Activated effector memory CD4-positive, alpha-beta T cell treated with anti-CD3 and anti-CD28 coated beads, Interleukin-2, amount 50 U/mL, for 16 hours (primary cell): ENCODE measurements around the gene MDFIC.
"Not testable (repeated sequence)": the region's sequence is repeated elsewhere in the genome, so short reads cannot be mapped to it uniquely, and the experiment has no call there.

Source experiments
- DNase-seq: peaks from one replicate; pipeline ENCODE4 v3.0.0-alpha.2; 2020

Gene MDFIC

DNA sequence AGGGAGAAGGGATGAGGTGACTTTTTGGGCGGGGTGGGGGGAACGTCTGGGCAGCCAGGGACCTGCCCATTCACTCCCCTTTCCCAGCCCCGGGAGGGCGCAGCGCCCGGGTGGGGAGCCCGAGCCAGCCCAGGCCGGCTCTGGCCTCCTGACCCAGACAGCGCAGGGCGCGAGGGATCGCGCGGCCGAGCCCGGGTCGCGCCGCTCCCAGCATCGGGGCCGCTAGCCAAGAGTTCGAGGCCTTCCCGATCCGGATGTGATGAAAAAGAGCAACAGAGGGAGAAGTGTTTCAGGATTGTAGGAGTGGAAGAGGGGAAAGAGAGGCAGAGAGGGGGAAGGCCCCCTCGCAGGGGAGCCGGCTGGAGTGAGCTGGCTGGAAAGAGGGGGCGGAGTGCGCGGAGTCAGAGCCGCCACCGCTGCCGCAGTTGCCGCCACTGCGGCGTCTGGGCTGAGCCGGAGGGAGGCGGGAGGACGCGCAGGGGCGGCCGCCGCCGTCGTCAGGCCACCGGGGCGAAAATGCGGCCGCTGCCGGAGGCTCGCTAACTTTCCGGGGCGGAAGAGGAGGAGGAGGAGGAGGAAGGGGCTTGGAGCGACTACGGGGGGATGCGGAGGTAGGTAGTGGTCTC, at the start of gene MDFIC:
TSS of gene MDFIC (plus strand) at position 69 of the 626 bp plus-strand sequence. CDS start 940 bp downstream, outside the sequence.
- DNase-seq = peak; percentile 90

- DNase-seq = no peak
Measured at GRCh38 chr7:114874170-114874569, 47.7 kb upstream of the MDFIC start.

DNA sequence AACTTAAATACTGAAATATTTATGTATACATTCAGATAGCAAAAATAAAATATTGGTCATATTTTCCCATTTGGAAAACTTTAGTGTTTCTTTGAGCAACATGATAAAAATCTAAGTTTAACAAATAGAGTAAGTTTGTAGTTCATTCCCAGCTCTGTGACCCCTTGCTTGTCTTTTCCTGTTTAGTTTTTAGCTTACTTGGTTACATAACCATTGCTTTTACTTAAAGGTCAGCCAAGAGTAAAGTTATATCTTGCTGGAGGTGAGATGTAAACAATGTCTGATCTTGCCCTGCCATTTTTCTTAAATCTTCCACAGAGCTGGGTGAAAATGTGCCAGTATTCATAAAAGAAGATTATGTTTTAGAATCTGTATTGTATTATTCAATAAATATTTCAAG, 46.7 kb upstream of the MDFIC start:
- DNase-seq = no peak

GRCh38 chr7:114879554-114879953, 42.3 kb upstream of the MDFIC start:
- DNase-seq = no peak

- no peak for DNase-seq
Measured at GRCh38 chr7:114885836-114886235, 36.1 kb upstream of the MDFIC start.

DNA sequence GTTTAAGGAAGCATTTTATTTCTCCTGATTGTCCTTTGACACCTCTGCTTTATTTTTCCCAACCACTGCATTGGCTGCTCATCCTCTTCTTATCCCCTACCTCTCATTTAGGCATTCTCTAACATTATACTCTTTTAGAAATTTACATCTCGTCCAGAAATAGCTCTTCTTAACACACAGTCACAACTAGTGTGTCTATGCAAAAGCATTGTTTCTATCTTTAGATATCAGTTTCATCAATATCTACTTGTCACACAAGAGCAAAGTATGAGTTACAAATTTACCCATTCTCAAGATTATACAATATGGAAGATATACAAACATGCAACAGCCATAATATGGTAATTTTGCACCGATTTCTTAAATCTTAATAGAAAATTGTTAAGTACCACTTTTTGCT, 35.7 kb upstream of the MDFIC start:
- no peak for DNase-seq

GRCh38 chr7:114889116-114889515, 32.8 kb upstream of the MDFIC start:
- not testable (repeated sequence) for DNase-seq

GRCh38 chr7:114889646-114890285, 32.1 kb upstream of the MDFIC start:
- DNase-seq = no peak

GRCh38 chr7:114890561-114890960, 31.3 kb upstream of the MDFIC start:
- no peak for DNase-seq

DNA sequence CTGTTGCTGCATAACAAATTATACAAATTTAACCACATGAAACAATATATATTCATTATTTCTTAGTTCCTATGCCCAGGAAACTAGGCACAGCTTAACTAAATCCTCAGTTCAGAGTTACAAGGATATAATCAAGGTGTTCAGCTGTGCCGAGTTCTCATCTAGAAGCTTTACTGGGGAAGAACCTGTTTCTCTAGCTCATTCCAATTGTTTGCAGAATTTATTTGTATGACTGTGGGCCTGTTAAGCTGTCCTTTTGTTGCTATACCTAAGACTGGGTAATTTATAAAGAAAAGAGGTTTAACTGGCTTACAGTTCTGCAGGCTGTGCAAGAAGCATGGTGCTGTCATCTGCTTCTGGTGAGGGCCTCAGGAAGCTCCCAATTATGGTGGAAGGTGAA, 21.8 kb upstream of the MDFIC start:
- DNase-seq = no peak

DNA sequence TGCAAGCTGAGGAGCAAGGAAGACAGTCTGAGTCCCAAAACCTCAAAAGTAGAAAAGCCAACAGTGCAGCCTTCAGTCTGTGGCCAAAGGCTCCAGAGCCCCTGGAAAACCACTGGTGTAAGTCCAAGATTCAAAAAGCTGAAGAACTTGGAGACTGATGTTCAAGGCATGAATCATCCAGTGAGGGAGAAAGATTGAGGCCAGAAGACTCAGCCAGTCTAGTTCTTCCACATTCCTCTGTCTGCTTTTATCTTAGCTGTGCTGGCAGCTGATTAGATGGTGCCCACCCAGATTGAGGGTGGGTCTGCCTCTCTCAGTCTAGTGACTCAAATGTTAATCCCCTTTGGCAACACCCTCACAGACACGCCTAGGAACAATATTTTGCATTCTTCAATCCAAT, 20.1 kb upstream of the MDFIC start:
- no peak for DNase-seq

GRCh38 chr7:114903131-114903530, 18.8 kb upstream of the MDFIC start:
- no peak for DNase-seq

GRCh38 chr7:114910787-114911186, 11.1 kb upstream of the MDFIC start:
- no peak for DNase-seq

- no peak for DNase-seq
Measured at GRCh38 chr7:114911411-114911810, 10.5 kb upstream of the MDFIC start.

DNA sequence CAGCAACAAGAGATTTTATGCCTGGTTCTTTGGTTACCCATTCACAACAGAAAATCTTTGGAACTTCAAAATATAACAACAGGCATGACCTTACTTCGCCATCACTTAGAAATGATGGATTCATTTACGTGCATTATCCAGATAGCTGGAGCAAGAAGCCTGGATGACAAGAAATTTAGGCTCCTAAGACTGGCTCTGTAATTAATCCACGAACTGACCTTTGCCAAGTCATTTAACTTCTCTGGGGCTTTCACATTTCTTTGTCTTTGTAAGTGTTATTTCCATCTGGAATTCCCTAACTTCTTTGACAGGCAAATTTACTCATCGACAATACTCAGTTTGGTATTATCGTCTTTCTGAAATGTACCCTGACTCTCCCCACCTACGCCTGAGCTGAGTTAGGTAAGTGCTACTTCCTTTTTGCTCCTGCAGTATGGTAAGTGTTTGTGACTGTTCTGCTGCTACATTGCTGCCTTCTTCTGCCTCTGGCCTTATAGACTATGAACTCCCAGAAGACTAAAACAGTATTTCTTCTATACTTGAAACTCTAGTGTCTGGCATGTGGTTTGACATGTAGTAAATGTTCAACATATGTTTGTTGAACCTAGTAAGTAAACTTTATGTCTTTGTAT, 5.5 kb upstream of the MDFIC start:
- DNase-seq = peak; percentile 70

GRCh38 chr7:114917211-114917839, 4.6 kb upstream of the MDFIC start:
- DNase-seq = no peak

- DNase-seq = no peak
Measured at GRCh38 chr7:114919587-114919986, 2.3 kb upstream of the MDFIC start.

DNA sequence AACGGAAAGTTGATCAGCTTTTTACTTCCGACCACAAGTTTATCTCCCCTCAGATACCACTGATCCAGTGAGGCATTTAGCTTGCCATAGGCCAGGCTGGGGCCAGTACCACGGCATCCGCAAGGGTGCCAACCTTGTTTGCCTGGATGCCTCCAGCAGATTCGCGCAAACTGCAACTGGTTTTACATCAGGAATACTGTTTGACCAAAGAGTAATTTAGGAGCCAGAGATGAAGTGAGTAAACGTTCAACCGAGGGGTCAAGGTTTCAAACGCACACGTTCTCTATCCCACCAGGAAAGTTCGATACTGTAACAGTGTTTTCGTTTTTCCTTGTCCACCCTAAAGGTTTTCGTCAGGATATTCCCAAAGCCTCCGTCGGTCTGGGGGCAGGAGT, 266 bp upstream of the MDFIC start:
- DNase-seq = peak; percentile 81

- DNase-seq = peak; percentile 85
Measured at GRCh38 chr7:114922652-114923402, 933 bp downstream of the MDFIC start.

DNA sequence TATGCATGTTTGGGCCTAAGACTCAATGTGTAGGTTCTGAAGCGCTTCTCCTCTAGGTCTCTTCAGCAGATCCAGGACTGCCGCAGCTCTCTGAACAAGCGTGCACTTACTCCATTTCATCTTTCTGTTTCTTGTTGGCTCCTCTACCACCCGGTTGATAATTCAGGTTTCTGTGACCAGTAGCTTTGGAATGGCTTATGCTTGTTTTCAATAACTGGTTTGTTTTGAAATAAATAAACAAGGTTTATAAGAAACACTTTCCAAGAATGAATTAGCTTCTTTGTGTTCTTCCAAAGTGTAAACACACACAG, 1.5 kb downstream of the MDFIC start:
- no peak for DNase-seq

- no peak for DNase-seq
Measured at GRCh38 chr7:114924038-114924712, 2.3 kb downstream of the MDFIC start.

DNA sequence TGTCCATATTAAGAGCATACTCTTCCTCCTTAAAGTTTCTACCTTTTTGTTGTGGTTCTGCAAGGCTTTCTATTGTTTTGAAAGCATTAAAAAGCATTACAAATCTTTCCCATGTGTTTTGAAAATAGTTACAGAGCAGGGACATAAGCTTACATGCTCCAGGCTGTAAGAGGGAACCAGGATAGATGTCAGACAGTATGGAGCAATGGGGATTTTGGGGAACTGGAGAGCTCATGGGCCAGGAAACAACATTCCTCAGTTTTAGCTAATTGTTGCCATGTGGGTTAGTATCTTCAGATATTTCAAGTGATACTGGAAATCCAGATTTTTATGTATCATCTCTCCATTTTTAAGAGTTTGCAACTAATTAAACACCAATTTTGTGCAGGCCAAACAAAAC, 3.5 kb downstream of the MDFIC start:
- no peak for DNase-seq

DNA sequence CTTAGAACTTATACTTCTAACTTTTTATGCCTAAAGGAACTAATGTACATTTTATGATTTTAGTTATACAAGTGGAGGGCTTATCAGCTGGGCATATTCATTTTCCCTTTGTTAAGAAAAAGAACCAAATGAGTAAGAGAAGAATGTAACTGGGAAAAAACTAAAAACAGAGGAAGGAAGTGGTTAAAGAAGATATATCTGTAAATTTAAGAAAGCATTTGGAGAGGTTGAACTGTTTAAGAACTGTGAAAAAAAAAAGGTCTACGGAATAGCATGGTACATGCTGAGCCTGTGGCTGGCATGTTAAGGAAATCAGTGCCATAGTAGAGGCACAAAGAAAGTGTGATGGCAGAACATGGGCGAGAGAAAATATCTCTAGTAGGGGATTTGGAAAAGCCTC, 6.2 kb downstream of the MDFIC start:
- no peak for DNase-seq
